Endodermal cell (in vitro differentiated cells): Measurements from ENCODE around the gene PIGB. TPM values are rescaled to one million over a fixed set of nuclear protein-coding genes. Genes with fewer than 3 reads are reported as not detected.

Source experiments
- DNase-seq: peaks from one replicate; pipeline ENCODE4 v3.0.0-alpha.2; 2017
- H3K27ac ChIP-seq: 2 replicates; pipeline ENCODE4 v1.5.1; 2013; ENCODE audit warnings: mild to moderate bottlenecking, low read depth, low read length, moderate library complexity
- H3K27me3 ChIP-seq: 2 replicates; pipeline ENCODE4 v1.6.1; 2013; ENCODE audit warnings: mild to moderate bottlenecking, low read length, moderate library complexity; ENCODE audit not compliant: insufficient read depth, control insufficient read depth, poor library complexity, severe bottlenecking
- H3K36me3 ChIP-seq: 2 replicates; pipeline ENCODE4 v1.7.0; 2013; ENCODE audit warnings: mild to moderate bottlenecking, low read length, moderate library complexity; ENCODE audit not compliant: control insufficient read depth, insufficient read depth
- H3K4me1 ChIP-seq: one replicate; pipeline ENCODE4 v1.7.0; 2013; ENCODE audit warnings: low read length; ENCODE audit not compliant: control insufficient read depth, insufficient read depth
- H3K4me3 ChIP-seq: 2 replicates; pipeline ENCODE4 v1.5.1; 2013; ENCODE audit warnings: mild to moderate bottlenecking, low read length, moderate library complexity
- H3K9ac ChIP-seq: 2 replicates; pipeline ENCODE4 v1.6.1; 2013; ENCODE audit warnings: mild to moderate bottlenecking, low read length, moderate library complexity; ENCODE audit not compliant: poor library complexity, severe bottlenecking; ENCODE audit errors: extremely low read depth
- H3K9me3 ChIP-seq: 2 replicates; pipeline ENCODE4 v1.6.1; 2013; ENCODE audit warnings: mild to moderate bottlenecking, low read length, moderate library complexity; ENCODE audit not compliant: control insufficient read depth
- H3K27ac Mint-ChIP-seq: 2 replicates; pipeline ENCODE4 v1.8.0; 2020; ENCODE audit warnings: mixed read lengths
- H3K27me3 Mint-ChIP-seq: 2 replicates; pipeline ENCODE4 v1.8.0; 2021; ENCODE audit warnings: mild to moderate bottlenecking, mixed read lengths; ENCODE audit not compliant: insufficient read depth
- H3K36me3 Mint-ChIP-seq: 2 replicates; pipeline ENCODE4 v1.8.0; 2020; ENCODE audit warnings: low read depth, mixed read lengths
- H3K4me1 Mint-ChIP-seq: 2 replicates; pipeline ENCODE4 v1.8.0; 2020; ENCODE audit warnings: mixed read lengths
- H3K4me3 Mint-ChIP-seq: 2 replicates; pipeline ENCODE4 v1.8.0; 2020; ENCODE audit warnings: mild to moderate bottlenecking, moderate library complexity, mixed read lengths
- H3K9me3 Mint-ChIP-seq: 2 replicates; pipeline ENCODE4 v1.8.0; 2020; ENCODE audit warnings: mild to moderate bottlenecking, mixed read lengths
- microRNA-seq: library from miRNA; unstranded; fragments of <30 nt; microRNA quantifications from one replicate; pipeline ENCODE4 v1.2.0, GENCODE V29; 2020; ENCODE audit warnings: borderline microRNAs expressed
- total RNA-seq, 2 donors: library from RNA; stranded (reverse); fragmentation: NEBNext Ultra II Directional in 1 of 2; extraction: Animal tissue kit (Norgen Biotek cat#: 25700) in 1 of 2; gene quantifications; 2 replicates in 1 of 2; 3 replicates in 1 of 2; pipeline ENCODE4 v1.2.1, GENCODE V29; 2021
- TF ChIP-seq, protein P1 (sequence below): fragments of 200-600 bp; sonication (generic); conservative IDR thresholded peaks from 2 replicates; pipeline ENCODE4 v1.5.0; 2021; ENCODE audit warnings: antibody characterized with exemption, mild to moderate bottlenecking

Gene PIGB
- total RNA-seq, 2 donors from 2014 or later = 9.3 to 9.4 TPM

DNA sequence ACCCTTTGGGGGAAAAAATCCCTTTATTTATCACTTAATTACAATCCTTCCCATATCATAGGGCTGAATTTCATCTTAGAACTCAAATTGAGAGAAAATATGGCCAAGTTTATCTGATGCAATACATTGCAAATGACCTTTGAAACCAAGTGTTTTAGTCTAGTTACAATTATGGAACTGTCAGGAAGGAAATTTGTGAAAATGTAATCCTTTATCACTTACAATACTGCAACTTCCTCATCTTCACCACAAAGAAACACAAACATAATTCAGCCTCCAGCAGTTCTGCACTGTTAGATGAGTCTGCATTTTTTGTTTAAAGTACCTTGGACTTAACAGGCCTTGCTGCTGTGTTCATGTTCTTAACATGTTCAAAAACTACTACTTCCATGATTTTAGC is 84.5 kb downstream of the PIGB start:
- Histone ChIP-seq H3K9ac (no peak overlapping the region), H3K36me3 (no peaks in the 10 kb centered on the region), H3K4me1 (no peaks in the 10 kb centered on the region), H3K4me3 (no peak overlapping the region), H3K9me3 (no peaks in the 10 kb centered on the region), H3K27ac (no peak overlapping the region), H3K27me3 (no peaks in the 10 kb centered on the region)
- Mint-ChIP-seq H3K27me3 (no peaks in the 10 kb centered on the region), H3K27ac (no peak overlapping the region), H3K36me3 (peaks cover 10% of the 10 kb centered on the region), H3K9me3 (peaks cover 8% of the 10 kb centered on the region), H3K4me3 (no peak overlapping the region), H3K4me1 (peaks cover 23% of the 10 kb centered on the region)
- no peak for DNase-seq
- TF ChIP-seq, protein P1, sequence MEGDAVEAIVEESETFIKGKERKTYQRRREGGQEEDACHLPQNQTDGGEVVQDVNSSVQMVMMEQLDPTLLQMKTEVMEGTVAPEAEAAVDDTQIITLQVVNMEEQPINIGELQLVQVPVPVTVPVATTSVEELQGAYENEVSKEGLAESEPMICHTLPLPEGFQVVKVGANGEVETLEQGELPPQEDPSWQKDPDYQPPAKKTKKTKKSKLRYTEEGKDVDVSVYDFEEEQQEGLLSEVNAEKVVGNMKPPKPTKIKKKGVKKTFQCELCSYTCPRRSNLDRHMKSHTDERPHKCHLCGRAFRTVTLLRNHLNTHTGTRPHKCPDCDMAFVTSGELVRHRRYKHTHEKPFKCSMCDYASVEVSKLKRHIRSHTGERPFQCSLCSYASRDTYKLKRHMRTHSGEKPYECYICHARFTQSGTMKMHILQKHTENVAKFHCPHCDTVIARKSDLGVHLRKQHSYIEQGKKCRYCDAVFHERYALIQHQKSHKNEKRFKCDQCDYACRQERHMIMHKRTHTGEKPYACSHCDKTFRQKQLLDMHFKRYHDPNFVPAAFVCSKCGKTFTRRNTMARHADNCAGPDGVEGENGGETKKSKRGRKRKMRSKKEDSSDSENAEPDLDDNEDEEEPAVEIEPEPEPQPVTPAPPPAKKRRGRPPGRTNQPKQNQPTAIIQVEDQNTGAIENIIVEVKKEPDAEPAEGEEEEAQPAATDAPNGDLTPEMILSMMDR = no peak

Small RNA genes within 50 kb of the gene (microRNA-seq; reads per million reads assigned to microRNA genes)
- gene MIR628 = 11.6 reads per million, percentile 47 among the genes with 10 or more reads in this experiment

Other genes with a start within 250 kb of the PIGB start
- gene RSL24D1, start 122.3 kb upstream of the PIGB start, total RNA-seq = 10 to 100 TPM; 75.9 to 79.8 TPM
- gene RAB27A, start 29.4 kb upstream of the PIGB start, total RNA-seq = 1 to 10 TPM; 8.8 to 9.1 TPM
- gene PIGBOS1, start 99 bp upstream of the PIGB start, total RNA-seq = 10 to 100 TPM; 12.1 to 14.3 TPM
- 10 to 100 TPM; 40.7 to 63.5 TPM for gene CCPG1, start 89.1 kb downstream of the PIGB start, total RNA-seq
- 1 to 10 TPM; 3.2 to 3.6 TPM for gene PIERCE2, start 89.3 kb downstream of the PIGB start, total RNA-seq
- 1 to 10 TPM; 4.6 to 7.2 TPM for gene DNAAF4, start 189.0 kb downstream of the PIGB start, total RNA-seq